H9 (cell line): ENCODE data around the gene NXNL2. TPM values are rescaled to one million over a fixed set of nuclear protein-coding genes. Genes with fewer than 3 reads are reported as not detected.

Source experiments
- DNase-seq: peaks from one replicate; pipeline ENCODE4 v3.0.0-alpha.2; 2017
- H2AFZ ChIP-seq: one replicate; pipeline ENCODE4 v1.6.1; 2013; ENCODE audit warnings: mild to moderate bottlenecking, low read length, control low read depth, moderate library complexity
- H2AK5ac ChIP-seq: 2 replicates; pipeline ENCODE4 v1.6.1; 2013; ENCODE audit warnings: low read length, control low read depth, mixed read lengths; ENCODE audit not compliant: insufficient read length
- H2BK120ac ChIP-seq: one replicate; pipeline ENCODE4 v1.6.1; 2013; ENCODE audit warnings: low read depth, mild to moderate bottlenecking, low read length, control low read depth, inconsistent platforms; ENCODE audit not compliant: poor library complexity, severe bottlenecking
- H2BK12ac ChIP-seq: 2 replicates; pipeline ENCODE4 v1.6.1; 2013; ENCODE audit warnings: low read length, control low read depth, mixed read lengths, low read depth; ENCODE audit not compliant: insufficient read length
- H2BK15ac ChIP-seq: 2 replicates; pipeline ENCODE4 v1.6.1; 2013; ENCODE audit warnings: low read depth, low read length, control low read depth
- H2BK20ac ChIP-seq: one replicate; pipeline ENCODE4 v1.6.1; 2013; ENCODE audit warnings: low read depth, mild to moderate bottlenecking, low read length, control low read depth, inconsistent platforms; ENCODE audit not compliant: poor library complexity, severe bottlenecking
- H2BK5ac ChIP-seq: 2 replicates; pipeline ENCODE4 v1.6.1; 2013; ENCODE audit warnings: low read length, control low read depth, mixed read lengths; ENCODE audit not compliant: insufficient read length
- H3K14ac ChIP-seq: 2 replicates; pipeline ENCODE4 v1.6.1; 2013; ENCODE audit warnings: low read length, control low read depth; ENCODE audit not compliant: insufficient read depth
- H3K18ac ChIP-seq: 2 replicates; pipeline ENCODE4 v1.6.1; 2013; ENCODE audit warnings: low read depth, mild to moderate bottlenecking, mixed read lengths, low read length, control low read depth; ENCODE audit not compliant: insufficient read length
- H3K23ac ChIP-seq: 2 replicates; pipeline ENCODE4 v1.6.1; 2013; ENCODE audit warnings: low read length, control low read depth, mixed read lengths, low read depth; ENCODE audit not compliant: insufficient read length
- H3K23me2 ChIP-seq: 2 replicates; pipeline ENCODE4 v1.6.1; 2013; ENCODE audit warnings: low read depth, mild to moderate bottlenecking, mixed read lengths, low read length, control low read depth; ENCODE audit not compliant: insufficient read length, poor library complexity, severe bottlenecking
- H3K27ac ChIP-seq: 2 replicates; pipeline ENCODE4 v1.5.1; 2013; ENCODE audit warnings: low read length, control low read depth, mixed read lengths, low read depth; ENCODE audit not compliant: insufficient read length
- H3K27me3 ChIP-seq: 2 replicates; pipeline ENCODE4 v1.6.1; 2013; ENCODE audit warnings: low read length, control low read depth, inconsistent platforms; ENCODE audit not compliant: insufficient read depth
- H3K4ac ChIP-seq: 2 replicates; pipeline ENCODE4 v1.6.1; 2013; ENCODE audit warnings: low read depth, mild to moderate bottlenecking, control low read depth, inconsistent platforms, low read length, moderate library complexity
- H3K4me1 ChIP-seq: 2 replicates; pipeline ENCODE4 v1.6.1; 2013; ENCODE audit warnings: low read length, control low read depth, inconsistent platforms; ENCODE audit not compliant: insufficient read depth
- H3K4me2 ChIP-seq: 2 replicates; pipeline ENCODE4 v1.6.1; 2013; ENCODE audit warnings: low read length, control low read depth, mixed read lengths; ENCODE audit not compliant: insufficient read length, insufficient read depth
- H3K56ac ChIP-seq: 2 replicates; pipeline ENCODE4 v1.6.1; 2013; ENCODE audit warnings: low read depth, mild to moderate bottlenecking, mixed read lengths, low read length, control low read depth; ENCODE audit not compliant: insufficient read length
- H3K79me1 ChIP-seq: 2 replicates; pipeline ENCODE4 v1.6.1; 2013; ENCODE audit warnings: low read depth, mild to moderate bottlenecking, moderate library complexity, low read length, control low read depth, inconsistent platforms; ENCODE audit not compliant: insufficient read depth, poor library complexity, severe bottlenecking
- H3K79me2 ChIP-seq: 2 replicates; pipeline ENCODE4 v1.6.1; 2013; ENCODE audit warnings: low read length, control low read depth, inconsistent platforms; ENCODE audit not compliant: insufficient read depth
- H3K9ac ChIP-seq: 2 replicates; pipeline ENCODE4 v1.6.1; 2013; ENCODE audit warnings: low read length, control low read depth, mixed read lengths; ENCODE audit not compliant: insufficient read length; ENCODE audit errors: extremely low read depth
- H3K9me3 ChIP-seq: one replicate; pipeline ENCODE4 v1.6.1; 2013; ENCODE audit warnings: low read depth, low read length, inconsistent platforms; ENCODE audit not compliant: control insufficient read depth
- H3T11ph ChIP-seq: one replicate; pipeline ENCODE4 v1.6.1; 2013; ENCODE audit warnings: mild to moderate bottlenecking, low read length, control low read depth, inconsistent platforms
- H4K20me1 ChIP-seq: one replicate; pipeline ENCODE4 v1.6.1; 2013; ENCODE audit not compliant: control insufficient read depth, insufficient read length, insufficient read depth
- H4K5ac ChIP-seq: 2 replicates; pipeline ENCODE4 v1.6.1; 2013; ENCODE audit warnings: low read depth, mild to moderate bottlenecking, mixed read lengths, low read length, control low read depth; ENCODE audit not compliant: insufficient read length
- H4K8ac ChIP-seq: replicated peaks from 2 replicates; pipeline ENCODE4 v1.6.1; 2013; ENCODE audit warnings: low read length, control low read depth, mixed read lengths, low read depth; ENCODE audit not compliant: insufficient read length
- H4K91ac ChIP-seq: 2 replicates; pipeline ENCODE4 v1.6.1; 2013; ENCODE audit warnings: low read depth, mild to moderate bottlenecking, moderate library complexity, mixed read lengths, low read length, control low read depth; ENCODE audit not compliant: insufficient read length
- H3K27ac Mint-ChIP-seq, 3 experiments: 2 replicates in 2 of 3; 3 replicates in 1 of 3; pipeline ENCODE4 v1.8.0; 2020 to 2021; ENCODE audit warnings: mixed read lengths in 3 of 3, mild to moderate bottlenecking in 1 of 3, moderate library complexity in 1 of 3
- H3K27me3 Mint-ChIP-seq: 2 replicates; pipeline ENCODE4 v1.8.0; 2021; ENCODE audit warnings: low read depth, mild to moderate bottlenecking, moderate library complexity, mixed read lengths
- H3K36me3 Mint-ChIP-seq, 3 experiments: 2 replicates in 2 of 3; 3 replicates in 1 of 3; pipeline ENCODE4 v1.8.0; 2020 to 2021; ENCODE audit warnings: low read depth in 3 of 3, mixed read lengths in 3 of 3; ENCODE audit not compliant: insufficient read depth in 1 of 3
- H3K4me1 Mint-ChIP-seq, 2 experiments: 2 replicates each; pipeline ENCODE4 v1.8.0; 2020; ENCODE audit warnings: mixed read lengths in 2 of 2
- H3K4me3 Mint-ChIP-seq, 2 experiments: 2 replicates in 1 of 2; 3 replicates in 1 of 2; pipeline ENCODE4 v1.8.0; 2020 to 2021; ENCODE audit warnings: mild to moderate bottlenecking in 2 of 2, mixed read lengths in 2 of 2, moderate library complexity in 1 of 2
- H3K9me3 Mint-ChIP-seq, 2 experiments: 2 replicates in 1 of 2; 3 replicates in 1 of 2; pipeline ENCODE4 v1.8.0; 2020; ENCODE audit warnings: mild to moderate bottlenecking in 2 of 2, mixed read lengths in 2 of 2, moderate library complexity in 1 of 2
- WGBS: extraction: QIAGEN DNeasy Blood & Tissue Kit; methylation state at CpG from one replicate; pipeline ENCODE4 v1.1.7; 2013; ENCODE audit warnings: missing lambda C conversion rate, low lambda C conversion rate, mixed read lengths; ENCODE audit not compliant: insufficient read length; ENCODE audit errors: extremely low coverage; 5-methylcytosine and 5-hydroxymethylcytosine counted together
- total RNA-seq: library from RNA; stranded (reverse); gene quantifications from 2 replicates; pipeline ENCODE4 v1.2.1, GENCODE V29; 2021
- TF ChIP-seq, protein P1 (sequence below): fragments of 200-600 bp; sonication (generic); conservative IDR thresholded peaks from 3 replicates; pipeline ENCODE4 v1.8.0; 2021; ENCODE audit warnings: antibody characterized with exemption, mild to moderate bottlenecking

The NXNL2 gene
- total RNA-seq, 1 experiment from 2014 or later, result 0.57 TPM

DNA sequence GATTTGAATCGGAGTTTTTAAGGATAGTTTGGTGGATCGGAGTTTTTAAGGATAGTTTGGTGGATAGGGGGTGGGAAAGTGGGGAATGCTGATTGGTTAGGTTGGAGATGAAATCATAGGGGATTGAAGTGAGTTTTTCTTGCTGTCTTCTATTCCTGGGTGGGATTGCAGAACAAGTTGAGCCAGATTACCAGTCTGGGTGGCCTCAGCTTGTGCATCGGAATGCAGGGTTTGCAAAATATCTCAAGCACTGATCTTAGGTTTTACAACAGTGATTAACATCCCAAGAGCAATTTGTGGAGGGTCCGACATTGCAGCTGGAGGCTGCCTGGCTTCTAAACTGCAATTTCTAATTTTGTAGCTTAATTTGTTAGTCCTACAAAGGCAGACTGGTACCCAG, 23.1 kb upstream of the NXNL2 start:
- Histone ChIP-seq H2BK15ac (no peak overlapping the region), H3K79me1 (no peaks in the 10 kb centered on the region), H4K8ac (no peak overlapping the region), H2BK12ac (no peak overlapping the region), H3T11ph (no peak overlapping the region), H2AFZ (no peak overlapping the region), H3K56ac (no peak overlapping the region), H2AK5ac (no peak overlapping the region), H3K27ac (no peak overlapping the region), H3K79me2 (no peaks in the 10 kb centered on the region), H3K23me2 (no peaks in the 10 kb centered on the region), H4K91ac (no peak overlapping the region), H3K4me2 (no peak overlapping the region), H3K9ac (no peak overlapping the region), H3K4me1 (no peaks in the 10 kb centered on the region), H4K5ac (no peak overlapping the region), H2BK120ac (no peak overlapping the region), H3K18ac (no peak overlapping the region), H4K20me1 (no peaks in the 10 kb centered on the region), H3K9me3 (no peaks in the 10 kb centered on the region), H2BK5ac (no peak overlapping the region), H2BK20ac (no peak overlapping the region), H3K27me3 (no peaks in the 10 kb centered on the region), H3K23ac (no peak overlapping the region), H3K14ac (no peak overlapping the region), H3K4ac (no peak overlapping the region)
- peaks cover 9% of the 10 kb centered on the region in 2 experiments for H3K4me1 Mint-ChIP-seq
- no peaks in the 10 kb centered on the region; the same call in 1 of the 2 replicates for H3K27me3 Mint-ChIP-seq
- no peak for DNase-seq
- WGBS, result 100% methylated on average over 1 of the region's 4 CpGs
- H3K36me3 Mint-ChIP-seq, result peaks cover 11 to 20% (median 12%) of the 10 kb centered on the region in 3 experiments
- peaks cover 18 to 34% of the 10 kb centered on the region in 2 experiments for H3K9me3 Mint-ChIP-seq
- no peak overlapping the region for H3K4me3 Mint-ChIP-seq
- TF ChIP-seq, protein P1, sequence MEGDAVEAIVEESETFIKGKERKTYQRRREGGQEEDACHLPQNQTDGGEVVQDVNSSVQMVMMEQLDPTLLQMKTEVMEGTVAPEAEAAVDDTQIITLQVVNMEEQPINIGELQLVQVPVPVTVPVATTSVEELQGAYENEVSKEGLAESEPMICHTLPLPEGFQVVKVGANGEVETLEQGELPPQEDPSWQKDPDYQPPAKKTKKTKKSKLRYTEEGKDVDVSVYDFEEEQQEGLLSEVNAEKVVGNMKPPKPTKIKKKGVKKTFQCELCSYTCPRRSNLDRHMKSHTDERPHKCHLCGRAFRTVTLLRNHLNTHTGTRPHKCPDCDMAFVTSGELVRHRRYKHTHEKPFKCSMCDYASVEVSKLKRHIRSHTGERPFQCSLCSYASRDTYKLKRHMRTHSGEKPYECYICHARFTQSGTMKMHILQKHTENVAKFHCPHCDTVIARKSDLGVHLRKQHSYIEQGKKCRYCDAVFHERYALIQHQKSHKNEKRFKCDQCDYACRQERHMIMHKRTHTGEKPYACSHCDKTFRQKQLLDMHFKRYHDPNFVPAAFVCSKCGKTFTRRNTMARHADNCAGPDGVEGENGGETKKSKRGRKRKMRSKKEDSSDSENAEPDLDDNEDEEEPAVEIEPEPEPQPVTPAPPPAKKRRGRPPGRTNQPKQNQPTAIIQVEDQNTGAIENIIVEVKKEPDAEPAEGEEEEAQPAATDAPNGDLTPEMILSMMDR, result no peak
- H3K27ac Mint-ChIP-seq, result peak overlapping the region in 1 of 3 experiments; percentile 60; a peak in 3 of 7 replicates
